ENCODE results near the gene ASB15.
"Not testable (repeated sequence)": the region's sequence is repeated elsewhere in the genome, so short reads cannot be mapped to it uniquely, and the experiment has no call there.

GRCh38 chr7:123634011-123634573, 32.5 kb downstream of the ASB15 start:
- not testable (repeated sequence) for TF ChIP-seq CTCF (conservative IDR thresholded peaks at IDR 0.05; ENCODE audit: low read depth, low read length); EZH2phosphoT487 (IDR thresholded peaks at IDR 0.05; ENCODE audit: borderline replicate concordance, low read length)

Data from PC-3 (cell line).